ENCODE data around the gene TWF2.

Gene TWF2

GRCh38 chr3:52200981-52201679, 37.8 kb downstream of the TWF2 start:
- DNase-seq (ENCODE audit: low read depth in 1 of 2, low spot score in 1 of 2): peak in 1 of 2 experiments; percentile 50
- Histone ChIP-seq H3K27me3 (ENCODE audit: insufficient read depth, poor library complexity, severe bottlenecking) (no peaks in the 10 kb centered on the region), H3K4me3 (replicated peaks; ENCODE audit: insufficient read depth, low read length) (peak overlapping the region; percentile 15), H3K27ac (replicated peaks) (peak overlapping the region; percentile 88)
- no peak for TF ChIP-seq POLR2AphosphoS5 (IDR thresholded peaks at IDR 0.05; ENCODE audit: low read depth)
- TF ChIP-seq REST (IDR thresholded peaks at IDR 0.05; ENCODE audit: insufficient replicate concordance, low read depth): no peak
- TF ChIP-seq SPI1 (IDR thresholded peaks at IDR 0.05; ENCODE audit: borderline replicate concordance, low read depth): peak; percentile 2; the same call in 1 of the 2 replicates
- TF ChIP-seq GABPA (IDR thresholded peaks at IDR 0.05; ENCODE audit: low read depth): no peak
- no peak for TF ChIP-seq CTCF (IDR thresholded peaks at IDR 0.05; ENCODE audit: insufficient read depth, low read length)

- Histone ChIP-seq H3K4me3 (replicated peaks; ENCODE audit: insufficient read depth, low read length) (peak overlapping the region; percentile 86), H3K27ac (replicated peaks) (peak overlapping the region; percentile 88), H3K27me3 (ENCODE audit: insufficient read depth, poor library complexity, severe bottlenecking) (no peaks in the 10 kb centered on the region)
- TF ChIP-seq CTCF (IDR thresholded peaks at IDR 0.05; ENCODE audit: insufficient read depth, low read length): no peak
- TF ChIP-seq SPI1 (IDR thresholded peaks at IDR 0.05; ENCODE audit: borderline replicate concordance, low read depth): no peak
- no peak for TF ChIP-seq GABPA (IDR thresholded peaks at IDR 0.05; ENCODE audit: low read depth)
- no peak for TF ChIP-seq REST (IDR thresholded peaks at IDR 0.05; ENCODE audit: insufficient replicate concordance, low read depth)
- no peak for TF ChIP-seq POLR2AphosphoS5 (IDR thresholded peaks at IDR 0.05; ENCODE audit: low read depth)
- no peak for DNase-seq (ENCODE audit: low read depth in 1 of 2, low spot score in 1 of 2)
Measured at GRCh38 chr3:52198643-52199608, 40.0 kb downstream of the TWF2 start.

GRCh38 chr3:52197842-52198625, 40.9 kb downstream of the TWF2 start, which contains the start of gene ALAS1:
Gene ALAS1, plus strand, starts transcription at chr3:52198160. Its CDS starts 1,082 bp downstream, at chr3:52199242.
- TF ChIP-seq GABPA (IDR thresholded peaks at IDR 0.05; ENCODE audit: low read depth) (no peak), SPI1 (IDR thresholded peaks at IDR 0.05; ENCODE audit: borderline replicate concordance, low read depth) (peak; percentile 29; the same call in 1 of the 2 replicates), CTCF (IDR thresholded peaks at IDR 0.05; ENCODE audit: insufficient read depth, low read length) (no peak), REST (IDR thresholded peaks at IDR 0.05; ENCODE audit: insufficient replicate concordance, low read depth) (peak; percentile 38), POLR2AphosphoS5 (IDR thresholded peaks at IDR 0.05; ENCODE audit: low read depth) (peak; percentile 53; the same call in 1 of the 2 replicates)
- H3K27ac ChIP-seq (replicated peaks): peak within 1 kb of the TSS; percentile 88
- peak within 1 kb of the TSS; percentile 86 for H3K4me3 ChIP-seq (replicated peaks; ENCODE audit: insufficient read depth, low read length)
- DNase-seq (ENCODE audit: low read depth in 1 of 2, low spot score in 1 of 2): peak; percentile 89 to 91
- H3K27me3 ChIP-seq (ENCODE audit: insufficient read depth, poor library complexity, severe bottlenecking): no peaks in the 10 kb centered on the region
